NCI-H146 treated with DMSO at 0.1 percent for 48 hours (cell line): ENCODE measurements around the gene BTN3A1.
"Not testable (repeated sequence)": the region's sequence is repeated elsewhere in the genome, so short reads cannot be mapped to it uniquely, and the experiment has no call there.

Experiments used
- DNase-seq: peaks from one replicate; lab custom pipeline; 2025; ENCODE audit not compliant: unreplicated experiment; lab: John Stamatoyannopoulos, UW

The BTN3A1 gene

DNA sequence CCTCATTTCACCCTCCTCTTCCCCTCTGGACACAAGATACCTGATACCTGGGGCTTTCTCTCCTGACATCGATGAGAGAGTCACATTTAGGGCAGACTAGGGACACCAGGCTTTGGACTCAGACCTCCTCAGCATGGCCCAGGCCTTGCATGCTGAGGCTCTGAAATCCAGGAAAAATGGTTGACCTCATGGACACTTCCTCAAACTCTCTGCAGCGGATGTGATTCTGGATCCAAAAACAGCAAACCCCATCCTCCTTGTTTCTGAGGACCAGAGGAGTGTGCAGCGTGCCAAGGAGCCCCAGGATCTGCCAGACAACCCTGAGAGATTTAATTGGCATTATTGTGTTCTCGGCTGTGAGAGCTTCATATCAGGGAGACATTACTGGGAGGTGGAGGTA is 10.9 kb downstream of the BTN3A1 start:
- no peak for DNase-seq

DNA sequence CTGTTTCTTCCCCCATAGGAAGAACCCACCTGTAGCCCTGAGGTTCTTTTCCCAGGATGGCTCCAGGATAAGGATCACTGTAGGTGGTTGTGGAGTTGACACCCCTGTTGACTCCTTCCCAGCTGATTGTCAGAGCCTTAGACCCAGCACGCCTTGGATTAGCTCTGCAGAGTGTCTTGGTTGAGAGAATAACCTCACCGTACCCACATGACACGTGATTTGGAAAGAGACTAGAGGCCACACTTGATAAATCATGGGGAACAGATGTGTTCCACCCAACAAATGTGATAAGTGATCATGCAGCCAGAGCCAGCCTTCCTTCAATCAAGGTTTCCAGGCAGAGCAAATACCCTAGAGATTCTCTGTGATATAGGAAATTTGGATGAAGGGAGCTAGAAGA is 12.2 kb downstream of the BTN3A1 start:
- no peak for DNase-seq

DNA sequence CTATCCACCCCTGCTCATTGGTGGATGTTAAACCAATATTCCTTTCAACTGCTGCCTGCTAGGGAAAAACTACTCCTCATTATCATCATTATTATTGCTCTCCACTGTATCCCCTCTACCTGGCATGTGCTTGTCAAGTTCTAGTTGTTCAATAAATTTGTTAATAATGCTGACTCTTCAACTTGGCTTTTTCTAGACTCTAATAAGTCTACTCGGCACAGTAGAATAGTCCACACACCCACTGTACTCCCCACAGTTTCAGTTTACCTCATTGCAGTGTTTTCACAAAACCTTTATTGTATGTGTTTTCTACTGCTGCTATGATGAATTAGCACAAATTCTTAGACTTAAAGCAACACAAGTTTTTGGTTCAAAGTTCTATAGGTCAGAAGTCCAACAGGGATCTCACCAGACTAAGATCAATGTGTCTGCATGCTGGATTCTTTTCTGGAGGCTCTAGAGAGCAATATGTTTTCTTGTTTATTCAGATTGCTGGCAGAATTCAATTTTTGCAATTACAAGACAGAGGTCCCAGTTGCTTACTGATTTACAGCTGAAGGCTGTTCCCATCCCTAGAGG is 13.1 kb downstream of the BTN3A1 start:
- no peak for DNase-seq

DNA sequence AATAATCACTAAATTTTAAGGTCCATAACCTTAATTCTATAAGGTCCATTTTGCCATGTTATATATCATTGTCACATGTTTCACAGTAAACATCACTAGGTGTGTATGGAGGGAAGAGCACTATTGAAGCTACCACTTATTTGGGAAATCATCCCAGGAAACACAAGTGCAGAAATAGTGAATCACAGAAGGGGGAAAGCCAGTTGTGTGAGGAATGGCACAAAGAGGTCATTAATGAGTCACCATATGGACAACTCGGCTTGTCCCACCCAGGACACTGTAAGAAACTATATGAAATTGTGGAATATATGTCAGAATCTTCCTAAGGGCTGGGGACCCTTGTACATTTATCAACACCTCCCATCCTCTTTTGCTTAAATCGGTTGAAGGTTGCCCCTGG is 13.7 kb downstream of the BTN3A1 start:
- no peak for DNase-seq

DNA sequence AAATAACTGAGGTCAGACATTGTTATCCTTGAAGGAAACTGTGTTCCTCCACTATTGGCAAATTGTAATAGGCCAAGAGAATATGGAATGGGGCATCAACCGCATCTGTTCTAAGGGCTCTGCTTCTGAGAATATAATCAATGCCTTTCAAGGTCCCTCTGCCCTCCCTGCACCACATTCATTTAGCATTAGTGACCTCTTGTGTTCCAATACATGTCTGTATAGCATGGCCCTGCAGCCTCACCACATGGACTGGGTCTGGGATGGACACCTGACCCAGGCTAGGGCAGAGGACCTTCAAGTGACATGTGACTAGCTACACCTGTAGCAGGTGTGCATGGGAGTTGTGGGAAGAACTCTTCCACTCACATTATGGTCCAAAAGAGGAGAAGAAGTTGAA is 14.2 kb downstream of the BTN3A1 start:
- no peak for DNase-seq

DNA sequence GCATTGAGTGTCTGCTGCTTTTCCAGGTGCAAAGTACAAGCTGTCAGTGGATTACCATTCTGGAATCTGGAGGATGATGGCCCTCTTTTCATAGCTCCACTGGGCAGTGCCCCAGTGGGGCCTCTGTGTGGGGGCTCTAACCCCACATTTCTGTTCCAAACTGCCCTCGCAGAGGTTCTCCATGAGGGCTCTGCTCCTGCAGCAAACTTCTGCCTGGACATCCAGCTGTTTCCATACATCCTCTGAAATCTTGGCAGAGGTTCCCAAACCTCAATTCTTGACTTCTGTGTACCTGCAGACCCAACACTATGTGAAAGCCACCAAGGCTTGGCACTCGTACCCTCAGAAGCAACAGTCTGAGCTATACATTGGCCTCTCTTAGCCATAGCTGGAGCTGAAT is 16.0 kb downstream of the BTN3A1 start:
- not testable (repeated sequence) for DNase-seq

DNA sequence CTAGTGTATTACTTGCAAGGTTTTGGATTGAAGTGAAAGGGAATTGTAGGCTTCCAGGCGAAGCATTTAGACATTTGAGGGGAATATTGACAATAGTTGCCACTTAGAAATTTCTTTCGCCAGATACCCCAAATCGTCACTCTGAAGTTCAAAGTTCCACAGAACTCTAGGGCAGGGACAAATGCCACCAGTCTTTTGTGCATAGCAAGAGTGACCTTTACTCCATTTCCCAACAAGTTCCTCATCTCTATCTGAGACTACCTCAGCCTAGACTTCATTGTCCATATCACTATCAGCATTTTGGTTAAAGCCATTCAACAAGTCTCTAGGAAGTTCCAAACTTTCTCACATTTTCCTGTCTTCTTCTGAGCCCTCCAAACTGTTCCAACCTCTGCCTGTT is 16.7 kb downstream of the BTN3A1 start:
- not testable (repeated sequence) for DNase-seq

DNA sequence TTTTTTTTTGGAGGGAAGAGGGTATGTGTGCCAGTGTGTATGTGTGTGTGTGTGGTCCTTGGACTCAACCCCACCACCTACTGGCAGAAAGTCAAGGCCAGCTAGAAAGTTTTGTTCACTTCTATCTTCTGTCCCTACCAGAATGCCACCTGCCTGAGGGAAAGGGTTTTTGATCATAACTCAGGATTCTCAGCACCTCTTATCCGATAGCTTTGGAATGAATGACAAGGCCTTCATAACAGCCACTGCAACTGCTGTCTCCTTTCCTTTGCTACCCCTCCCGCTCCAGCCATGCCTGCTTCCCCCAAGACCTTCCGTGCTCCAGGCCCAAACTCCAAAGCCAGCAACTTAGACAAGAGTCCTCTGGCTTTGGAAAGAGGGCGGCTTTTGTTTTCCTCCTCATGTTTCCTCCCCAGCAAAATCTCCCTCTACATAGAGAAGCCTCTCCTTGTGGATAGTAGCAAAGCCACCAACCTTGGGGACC is 18.7 kb downstream of the BTN3A1 start:
- DNase-seq: no peak

DNA sequence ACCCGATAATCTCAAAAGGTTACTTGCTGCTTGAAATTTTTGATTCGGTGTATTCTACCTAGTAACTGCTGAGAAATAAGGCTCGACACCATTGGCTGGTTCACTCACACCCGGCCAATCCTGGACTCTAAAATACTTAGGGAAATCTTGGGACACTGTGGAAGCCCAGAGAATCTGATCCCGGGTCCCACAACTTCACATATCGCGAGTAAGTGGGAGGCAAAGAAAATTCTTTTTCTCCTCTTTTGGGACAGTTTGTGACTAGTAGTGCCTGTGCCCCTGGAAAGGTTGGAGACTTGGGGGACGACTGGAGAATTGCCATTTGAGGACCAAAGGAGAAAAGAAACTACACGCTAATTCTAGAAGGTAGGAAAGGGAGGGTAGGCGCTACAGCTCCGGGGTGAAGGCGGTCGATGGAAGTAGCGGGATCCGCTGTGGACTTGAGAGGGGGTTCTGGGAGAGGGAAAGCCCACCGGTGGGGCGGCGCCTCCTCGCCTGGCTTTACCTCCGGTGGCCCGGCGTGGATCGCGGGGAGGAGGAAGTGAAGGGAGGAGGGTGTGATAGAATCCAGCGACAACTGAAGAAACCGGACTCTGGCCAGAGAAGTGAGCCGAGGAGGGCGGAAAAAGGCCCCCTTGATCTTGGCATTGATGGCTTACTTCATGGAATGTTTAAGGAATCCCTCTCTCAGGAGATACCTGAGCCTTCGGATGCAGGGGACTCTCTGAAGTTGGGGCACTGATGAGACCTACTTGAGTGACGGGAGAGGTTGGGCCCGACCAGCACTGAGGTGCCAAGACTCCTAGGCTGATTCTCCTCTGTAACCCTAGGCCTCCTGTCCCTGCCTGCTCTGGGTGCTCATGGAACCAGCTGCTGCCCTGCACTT is 19.4 kb downstream of the BTN3A1 start:
- DNase-seq: peak; percentile 61

DNA sequence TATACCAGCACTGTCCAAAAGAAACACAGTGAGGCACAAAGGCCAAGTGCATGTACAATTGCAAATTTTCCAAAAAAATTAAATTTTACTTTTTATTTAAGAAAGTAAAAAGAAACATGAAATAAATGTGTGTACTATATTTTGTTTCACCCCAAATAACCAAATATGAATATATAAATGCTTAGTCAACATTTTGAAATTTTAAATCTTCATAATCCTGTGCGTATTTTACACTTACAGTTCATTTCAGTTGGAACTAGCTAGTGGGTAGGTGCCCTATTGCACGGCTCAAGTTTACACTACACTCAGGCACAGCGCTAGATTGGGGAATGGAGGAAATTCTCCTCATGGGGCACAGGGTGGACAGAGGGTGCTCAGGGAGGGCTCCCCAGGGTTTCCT is 20.3 kb downstream of the BTN3A1 start:
- DNase-seq: no peak

DNA sequence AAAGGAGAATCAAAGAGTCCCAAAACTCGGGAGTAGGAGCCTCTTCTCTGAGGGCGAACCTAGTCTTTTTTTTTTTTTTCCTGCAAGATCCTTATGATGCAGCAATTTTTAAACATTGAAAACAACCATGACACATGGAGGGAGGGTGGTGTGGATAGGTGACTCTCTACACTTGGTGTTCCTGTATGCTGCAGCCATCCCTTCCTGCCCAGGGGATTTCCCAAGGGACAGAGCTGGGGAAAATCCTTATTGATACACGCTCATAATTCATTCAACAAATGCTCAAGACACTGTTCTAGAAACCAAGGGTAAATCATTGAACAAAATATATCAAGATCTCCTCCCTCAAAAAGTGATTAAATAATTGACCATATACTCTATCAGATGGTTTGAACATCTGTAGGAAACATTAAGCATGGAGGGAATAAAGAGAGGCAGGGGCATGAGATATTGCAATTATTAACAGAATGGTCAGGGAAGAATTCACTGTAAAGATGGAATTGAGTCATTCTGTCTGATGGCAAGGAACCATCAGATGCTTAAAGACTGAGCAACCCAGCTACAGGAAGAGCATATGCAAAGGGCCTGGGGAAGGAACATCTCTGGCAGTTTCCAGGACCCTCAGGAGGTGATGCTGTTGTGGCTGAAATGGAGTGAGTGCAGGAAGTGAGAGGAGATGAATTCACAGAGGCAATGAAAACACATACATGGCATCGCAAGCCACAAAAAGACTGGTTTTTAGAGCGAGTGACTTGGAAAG is 24.8 kb downstream of the BTN3A1 start:
- no peak for DNase-seq

DNA sequence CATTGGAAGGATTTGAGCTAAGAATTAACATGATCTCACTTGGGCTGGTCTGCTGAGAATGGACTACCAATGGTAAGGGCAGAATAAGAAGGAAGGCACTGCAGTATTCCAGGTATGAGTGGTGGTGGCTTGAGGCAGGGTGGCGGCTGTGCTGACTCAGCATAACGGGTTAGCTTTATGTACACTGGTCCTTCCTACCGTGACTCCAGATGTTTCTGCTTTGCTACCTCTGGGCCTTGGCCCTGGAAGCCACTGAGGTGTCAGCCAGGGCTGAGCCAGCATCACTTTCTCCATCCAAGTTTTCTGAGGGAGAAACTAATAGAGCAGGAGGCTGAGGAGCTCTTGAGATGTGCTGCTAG is 25.4 kb downstream of the BTN3A1 start:
- DNase-seq: no peak

DNA sequence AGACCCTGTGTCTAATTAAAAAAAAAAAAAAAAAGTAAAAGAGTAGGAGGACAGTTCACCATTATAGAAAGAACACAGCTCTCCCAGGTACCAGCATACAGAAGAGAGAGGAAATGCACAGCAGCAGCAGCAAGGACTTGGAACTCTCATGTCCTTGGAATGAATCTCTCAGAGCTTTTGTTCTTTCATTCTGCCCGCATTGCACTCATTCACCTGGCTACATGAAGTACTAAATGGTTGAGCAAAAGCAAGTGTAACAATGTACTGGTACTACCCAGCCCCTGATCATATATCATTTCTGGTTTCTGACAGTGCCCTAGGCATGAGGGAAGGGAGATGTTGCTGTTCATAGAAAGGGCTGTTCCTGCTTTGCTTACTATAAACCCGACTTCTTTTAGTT is 26.1 kb downstream of the BTN3A1 start:
- DNase-seq: no peak

DNA sequence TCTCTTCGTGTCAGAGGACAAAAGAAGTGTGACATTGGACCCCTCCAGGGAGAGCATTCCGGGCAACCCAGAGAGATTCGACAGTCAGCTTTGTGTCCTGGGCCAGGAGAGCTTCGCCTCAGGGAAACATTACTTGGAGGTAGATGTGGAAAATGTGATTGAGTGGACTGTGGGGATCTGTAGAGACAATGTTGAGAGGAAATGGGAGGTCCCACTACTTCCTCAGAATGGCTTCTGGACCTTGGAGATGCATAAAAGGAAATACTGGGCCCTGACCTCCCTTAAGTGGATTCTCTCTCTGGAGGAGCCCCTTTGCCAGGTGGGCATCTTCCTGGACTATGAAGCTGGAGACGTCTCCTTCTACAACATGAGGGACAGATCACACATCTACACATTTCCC is 28.7 kb downstream of the BTN3A1 start:
- DNase-seq: no peak

DNA sequence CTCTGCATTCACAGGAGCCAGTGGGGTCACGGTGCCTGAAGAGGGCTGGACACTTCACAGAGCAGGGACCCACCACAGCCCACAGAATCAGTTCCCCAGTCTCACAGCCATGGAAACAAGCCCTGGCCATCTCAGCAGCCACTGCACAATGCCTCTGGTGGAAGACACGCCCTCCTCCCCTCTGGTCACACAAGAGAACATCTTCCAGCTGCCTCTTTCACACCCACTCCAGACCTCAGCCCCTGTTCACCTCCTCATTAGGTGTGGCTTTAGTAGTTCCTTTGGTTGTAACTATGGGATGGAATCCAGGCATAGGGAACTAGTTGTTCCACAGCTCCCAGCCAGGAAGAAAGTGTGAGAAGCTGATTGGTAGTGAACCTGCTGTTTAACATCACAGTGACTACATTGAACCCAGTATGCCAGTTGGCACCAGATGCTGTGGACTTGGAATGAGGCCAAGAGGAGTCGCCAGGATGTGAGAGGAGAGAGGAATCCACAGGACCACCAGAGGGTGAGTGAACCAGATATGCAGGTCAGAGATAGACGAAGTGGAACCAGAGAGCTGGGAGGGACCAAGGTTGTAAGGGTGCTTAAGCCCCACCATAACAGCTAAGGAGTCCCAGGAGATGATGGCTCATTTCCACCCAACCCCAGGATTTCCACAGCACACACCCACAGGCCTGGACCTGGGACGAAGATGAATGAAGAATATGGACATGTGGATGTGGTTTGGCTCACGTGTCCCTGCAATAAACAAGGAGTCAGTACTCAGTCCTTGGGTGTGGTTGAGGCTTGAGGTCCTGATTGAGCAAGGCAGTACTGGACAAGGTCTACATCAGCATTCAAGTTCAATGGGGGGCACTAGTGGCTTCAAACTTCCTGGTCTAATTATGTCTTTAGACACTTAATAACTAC is 29.4 kb downstream of the BTN3A1 start:
- DNase-seq: no peak

DNA sequence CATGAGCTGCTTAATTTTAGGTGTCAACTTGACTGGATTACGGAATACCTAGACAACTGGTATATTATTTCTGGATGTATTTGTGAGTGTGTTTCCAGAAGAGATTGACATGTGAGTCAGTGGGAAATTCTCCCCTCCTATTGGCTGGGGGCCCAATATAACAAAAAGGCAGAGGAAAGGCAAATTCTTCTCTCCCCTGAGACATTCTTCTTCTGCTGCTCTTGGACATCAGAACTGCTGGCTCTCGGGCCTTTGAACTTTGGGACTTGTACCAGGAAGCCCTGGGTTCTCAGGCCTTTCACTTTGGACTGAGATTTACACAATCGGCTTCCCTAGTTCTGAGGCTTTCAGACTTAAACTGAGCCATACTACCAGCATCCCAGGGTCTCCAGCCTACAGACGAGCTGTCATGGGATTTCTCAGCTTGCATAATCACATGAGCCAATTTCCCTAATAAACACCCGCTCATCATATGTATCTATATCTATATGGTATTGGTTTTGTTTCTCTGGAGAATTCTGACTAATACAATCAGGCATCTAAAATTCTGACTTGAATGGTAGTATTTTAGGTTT is 30.6 kb downstream of the BTN3A1 start:
- DNase-seq: no peak

DNA sequence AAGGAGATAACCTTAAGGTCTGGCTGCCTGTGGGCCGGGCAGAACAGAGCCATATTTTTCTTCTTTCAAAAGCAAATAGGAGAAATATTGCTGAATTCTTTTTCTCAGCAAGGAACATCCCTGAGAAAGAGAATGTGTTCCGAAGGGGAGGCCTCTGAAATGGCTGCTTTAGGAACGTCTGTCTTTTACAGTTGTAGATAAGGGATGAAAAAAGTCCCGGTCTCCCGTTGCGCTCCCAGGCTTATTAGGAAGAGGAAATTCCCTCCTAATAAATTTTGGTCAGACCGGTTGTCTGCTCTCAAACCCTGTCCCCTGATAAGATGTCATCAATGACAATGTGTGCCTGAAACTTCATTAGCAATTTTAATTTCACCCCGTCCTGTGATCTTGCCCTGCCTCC is 31.6 kb downstream of the BTN3A1 start:
- DNase-seq: not testable (repeated sequence)

DNA sequence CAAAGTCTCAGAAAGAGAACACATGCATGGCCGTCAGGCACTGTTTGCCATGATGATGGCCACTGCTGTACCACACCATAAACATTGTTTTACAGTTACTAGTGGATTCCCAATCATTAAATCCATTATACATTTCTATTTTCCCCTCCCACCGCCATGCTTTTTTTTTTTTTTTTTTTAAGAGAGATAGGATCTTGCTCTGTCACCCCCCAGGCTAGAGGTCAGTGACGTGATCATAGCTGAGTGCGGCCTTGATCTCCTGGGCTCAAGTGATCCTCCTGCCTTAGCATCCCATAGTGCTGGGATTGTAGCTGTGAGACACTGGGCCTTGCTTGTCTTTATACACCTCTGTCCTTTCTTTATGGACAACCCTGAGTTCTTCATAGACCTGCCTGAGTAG is 33.9 kb downstream of the BTN3A1 start:
- no peak for DNase-seq

DNA sequence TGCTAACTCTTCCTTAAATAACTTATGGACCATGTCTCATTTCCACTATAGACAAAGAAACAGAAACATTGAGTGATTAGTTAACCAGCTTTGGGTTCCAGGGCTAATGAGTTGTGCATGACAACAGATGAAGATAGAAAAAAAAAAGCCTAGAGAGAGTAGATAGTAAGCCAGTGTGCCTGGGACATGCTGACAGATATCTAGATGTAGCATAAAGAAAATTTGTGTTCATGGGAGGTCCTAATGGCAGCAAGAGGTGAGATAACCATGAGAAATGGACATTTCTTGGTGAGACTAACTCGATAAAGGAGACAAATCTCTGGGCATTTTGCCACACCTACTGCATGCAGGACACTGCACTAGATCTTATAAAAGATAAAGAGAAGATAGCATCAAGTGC is 35.5 kb downstream of the BTN3A1 start:
- no peak for DNase-seq

DNA sequence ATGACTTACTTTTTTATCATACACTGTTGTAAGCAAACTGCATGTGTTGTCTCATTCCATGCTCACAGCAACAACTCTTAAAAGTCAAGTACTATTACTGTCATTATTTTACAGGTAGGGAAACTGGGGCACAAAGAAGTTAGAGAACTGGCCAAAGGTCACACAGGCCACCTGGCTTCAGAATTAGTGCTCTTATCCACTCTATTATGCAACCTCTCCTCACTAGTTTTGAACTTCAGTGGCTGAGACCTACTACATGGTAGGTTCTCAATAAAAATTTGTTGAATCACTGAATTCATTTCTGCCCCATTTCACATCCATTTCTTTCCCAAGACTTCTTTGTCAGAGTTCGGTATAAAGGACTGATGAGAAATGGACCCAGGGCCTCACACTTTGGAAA is 35.9 kb downstream of the BTN3A1 start:
- no peak for DNase-seq
